H1 (cell line): Measurements from ENCODE around the gene TBC1D19. TPM values are rescaled to one million over a fixed set of nuclear protein-coding genes. Genes with fewer than 3 reads are reported as not detected.
"Not testable (repeated sequence)": the region's sequence is repeated elsewhere in the genome, so short reads cannot be mapped to it uniquely, and the experiment has no call there.

ENCODE experiments used
- CTCF ChIA-PET: fragments of 300-600 bp; sonication (Branson Sonifier 250); formaldehyde crosslinking; loops from one replicate; lab custom pipeline; 2021; ENCODE audit not compliant: partially characterized antibody; lab: Charles Lee
- POLR2A ChIA-PET: fragments of 300-600 bp; sonication (Branson Sonifier 250); formaldehyde crosslinking; loops from one replicate; lab custom pipeline; 2021; ENCODE audit warnings: inconsistent platforms; ENCODE audit not compliant: partially characterized antibody; lab: Charles Lee
- DNase-seq, 2 experiments: peaks; one replicate each; pipeline versions ENCODE4 v3.0.0 to v3.0.0-alpha.2; 2010 to 2022; ENCODE audit warnings: low spot score in 2 of 2, low read depth in 1 of 2, mixed read lengths in 1 of 2
- FAIRE-seq: peaks from 2 replicates; lab custom pipeline; 2011; peaks lifted over from hg19 to GRCh38; lab: Jason Lieb, UNC
- H2AFZ ChIP-seq: 2 replicates; pipeline ENCODE4 v1.8.1; 2012; ENCODE audit warnings: low read length, inconsistent platforms
- H2AK5ac ChIP-seq: 2 replicates; pipeline ENCODE4 v1.6.1; 2013; ENCODE audit warnings: low read depth, low read length
- H2BK120ac ChIP-seq: replicated peaks from 2 replicates; pipeline ENCODE3; 2013; ENCODE audit warnings: low read depth, low read length, inconsistent platforms
- H2BK12ac ChIP-seq: 2 replicates; pipeline ENCODE4 v1.6.1; 2013; ENCODE audit warnings: low read depth, low read length
- H2BK15ac ChIP-seq: 2 replicates; pipeline ENCODE4 v1.6.1; 2013; ENCODE audit warnings: low read length
- H2BK20ac ChIP-seq: 2 replicates; pipeline ENCODE4 v1.6.1; 2013; ENCODE audit warnings: low read length
- H2BK5ac ChIP-seq: 2 replicates; pipeline ENCODE4 v1.6.1; 2013; ENCODE audit warnings: low read depth, low read length
- H3K14ac ChIP-seq: 2 replicates; pipeline ENCODE4 v1.6.1; 2013; ENCODE audit warnings: inconsistent platforms; ENCODE audit not compliant: insufficient read length
- H3K18ac ChIP-seq: 2 replicates; pipeline ENCODE4 v1.6.1; 2013; ENCODE audit warnings: low read length; ENCODE audit errors: extremely low read depth
- H3K23ac ChIP-seq: 2 replicates; pipeline ENCODE4 v1.6.1; 2013; ENCODE audit warnings: inconsistent platforms; ENCODE audit not compliant: insufficient read length
- H3K23me2 ChIP-seq: 2 replicates; pipeline ENCODE4 v1.6.1; 2013; ENCODE audit warnings: low read depth, low read length
- H3K27ac ChIP-seq: 2 replicates; pipeline ENCODE4 v1.6.1; 2011; ENCODE audit warnings: low read depth, low read length, inconsistent platforms
- H3K27me3 ChIP-seq, 4 experiments: replicated peaks in 1 of 4; 1 replicate in 1 of 4; 2 replicates in 3 of 4; pipeline versions ENCODE4 v1.6.1 to v1.8.1; 2011 to 2013; ENCODE audit warnings: low read length in 3 of 4, mild to moderate bottlenecking in 3 of 4, inconsistent platforms in 2 of 4, mixed read lengths in 2 of 4, moderate library complexity in 1 of 4; ENCODE audit not compliant: control insufficient read depth in 3 of 4, insufficient read depth in 3 of 4; ENCODE audit errors: extremely low read depth in 1 of 4
- H3K36me3 ChIP-seq, 4 experiments: 2 replicates each; pipeline versions ENCODE4 v1.6.1 to v1.8.1; 2011 to 2013; ENCODE audit warnings: mild to moderate bottlenecking in 4 of 4, low read length in 3 of 4, moderate library complexity in 2 of 4, control low read depth in 1 of 4, inconsistent platforms in 1 of 4; ENCODE audit not compliant: insufficient read depth in 4 of 4, control insufficient read depth in 2 of 4
- H3K4ac ChIP-seq: replicated peaks from 2 replicates; pipeline ENCODE3; 2013; ENCODE audit warnings: low read length, low read depth, mixed read lengths, inconsistent platforms; ENCODE audit not compliant: insufficient read length
- H3K4me1 ChIP-seq, 4 experiments: replicated peaks in 1 of 4; 1 replicate in 1 of 4; 2 replicates in 3 of 4; pipeline versions ENCODE4 v1.6.1 to v1.8.1; 2011 to 2013; ENCODE audit warnings: low read length in 3 of 4, inconsistent platforms in 2 of 4, mixed read lengths in 1 of 4; ENCODE audit not compliant: insufficient read depth in 4 of 4, control insufficient read depth in 3 of 4
- H3K4me2 ChIP-seq, 2 experiments: 2 replicates each; pipeline versions ENCODE4 v1.6.1 to v1.8.1; 2011 to 2013; ENCODE audit warnings: low read depth in 2 of 2, low read length in 2 of 2, control low read depth in 1 of 2, inconsistent platforms in 1 of 2, mild to moderate bottlenecking in 1 of 2; ENCODE audit not compliant: insufficient read depth in 1 of 2
- H3K4me3 ChIP-seq, 4 experiments: fragments of 200-600, 300-600 bp in 1 of 4; sonication (generic), shearing (Covaris generic), sonication (Bioruptor Twin) in 1 of 4; 2 replicates each; pipeline versions ENCODE4 v1.5.1 to v1.8.1; 2011 to 2016; ENCODE audit warnings: low read length in 4 of 4, low read depth in 3 of 4, control low read depth in 2 of 4, inconsistent platforms in 2 of 4, mild to moderate bottlenecking in 2 of 4, mixed read lengths in 1 of 4, moderate library complexity in 1 of 4; ENCODE audit not compliant: insufficient read depth in 2 of 4; ENCODE audit errors: extremely low read depth in 1 of 4
- H3K56ac ChIP-seq: replicated peaks from 2 replicates; pipeline ENCODE3; 2013; ENCODE audit warnings: low read depth, mild to moderate bottlenecking, mixed read lengths, low read length, inconsistent platforms; ENCODE audit not compliant: insufficient read length
- H3K79me1 ChIP-seq: 2 replicates; pipeline ENCODE4 v1.6.1; 2013; ENCODE audit warnings: low read depth, low read length, control low read depth
- H3K79me2 ChIP-seq, 2 experiments: 2 replicates each; pipeline versions ENCODE4 v1.6.1 to v1.8.1; 2012 to 2013; ENCODE audit warnings: low read length in 2 of 2, mild to moderate bottlenecking in 2 of 2, inconsistent platforms in 1 of 2; ENCODE audit not compliant: insufficient read depth in 2 of 2, control insufficient read depth in 1 of 2
- H3K9ac ChIP-seq, 4 experiments: replicated peaks in 1 of 4; 1 replicate in 1 of 4; 2 replicates in 3 of 4; pipeline versions ENCODE4 v1.6.1 to v1.8.1; 2011 to 2013; ENCODE audit warnings: low read depth in 3 of 4, low read length in 3 of 4, control low read depth in 2 of 4, mild to moderate bottlenecking in 2 of 4, moderate library complexity in 2 of 4, inconsistent platforms in 1 of 4; ENCODE audit errors: extremely low read depth in 1 of 4
- H3K9me3 ChIP-seq, 2 experiments: 2 replicates each; pipeline versions ENCODE4 v1.6.1 to v1.8.1; 2012 to 2013; ENCODE audit warnings: mild to moderate bottlenecking in 2 of 2, moderate library complexity in 2 of 2, control low read depth in 1 of 2, inconsistent platforms in 1 of 2, low read depth in 1 of 2, low read length in 1 of 2, mixed read lengths in 1 of 2; ENCODE audit not compliant: insufficient read depth in 2 of 2
- H4K20me1 ChIP-seq, 2 experiments: replicated peaks in 1 of 2; 2 replicates each; pipeline versions ENCODE3 to v1.8.1; 2011 to 2013; ENCODE audit warnings: inconsistent platforms in 2 of 2, low read length in 2 of 2, mild to moderate bottlenecking in 1 of 2; ENCODE audit not compliant: insufficient read depth in 2 of 2, control insufficient read depth in 1 of 2
- H4K5ac ChIP-seq: 2 replicates; pipeline ENCODE4 v1.6.1; 2013; ENCODE audit warnings: low read length, low read depth, mixed read lengths, inconsistent platforms; ENCODE audit not compliant: insufficient read length
- H4K8ac ChIP-seq: 2 replicates; pipeline ENCODE4 v1.8.0; 2013; ENCODE audit warnings: mild to moderate bottlenecking, moderate library complexity, low read length, inconsistent platforms; ENCODE audit not compliant: insufficient read depth; ENCODE audit errors: extremely low read depth
- H4K91ac ChIP-seq: replicated peaks from 2 replicates; pipeline ENCODE3; 2013; ENCODE audit warnings: low read length, mixed read lengths, inconsistent platforms; ENCODE audit not compliant: insufficient read length
- WGBS, 2 experiments: shearing (Covaris generic) in 1 of 2; methylation state at CpG; one replicate each; pipeline versions ENCODE4 v1.1.6 to v1.1.7; 2013 to 2015; ENCODE audit warnings: low lambda C conversion rate in 2 of 2, mixed read lengths in 2 of 2, inconsistent platforms in 1 of 2, low coverage in 1 of 2, missing lambda C conversion rate in 1 of 2; ENCODE audit not compliant: insufficient replicate concordance in 2 of 2, insufficient coverage in 1 of 2, insufficient read length in 1 of 2; ENCODE audit errors: extremely low coverage in 1 of 2, missing lambda C conversion rate in 1 of 2; 5-methylcytosine and 5-hydroxymethylcytosine counted together
- polyA plus RNA-seq, 7 experiments: library from polyadenylated mRNA; depleted of rRNA in 3 of 7; stranded (reverse) in 5 of 7; unstranded in 2 of 7; fragments of >200 nt in 5 of 7; fragments of 200-250 nt in 2 of 7; gene quantifications; 1 replicate in 5 of 7; 2 replicates in 1 of 7; 4 replicates in 1 of 7; pipeline versions ENCODE4 v1.2.1 to v1.2.3, GENCODE V29; 2011 to 2013; ENCODE audit warnings: missing spikeins in 2 of 7, mixed read lengths in 2 of 7
- total RNA-seq: library from RNA; stranded (reverse); fragmentation: NEBNext Ultra II Directional; extraction: Animal tissue kit (Norgen Biotek cat#: 25700); gene quantifications from 2 replicates; pipeline ENCODE4 v1.2.1, GENCODE V29; 2021

Gene TBC1D19
- total and polyA plus RNA-seq, 2 of the 8 experiments (the other 6 are each of a cell fraction or from before 2014, with no cell fraction given), result 1.9 to 3.5 TPM

- not testable (repeated sequence) for H2AK5ac ChIP-seq, H3K36me3 ChIP-seq, H3K4me1 ChIP-seq, H2BK15ac ChIP-seq, H3K79me2 ChIP-seq, H2BK120ac ChIP-seq, H2AFZ ChIP-seq, H2BK5ac ChIP-seq, H4K5ac ChIP-seq, H4K8ac ChIP-seq, H3K18ac ChIP-seq, H3K56ac ChIP-seq, H2BK12ac ChIP-seq, H3K27ac ChIP-seq, H3K4me2 ChIP-seq, H3K4ac ChIP-seq, FAIRE-seq, H3K27me3 ChIP-seq, H3K23ac ChIP-seq, H4K20me1 ChIP-seq, H3K79me1 ChIP-seq, H3K23me2 ChIP-seq, H3K9ac ChIP-seq, H2BK20ac ChIP-seq, H3K4me3 ChIP-seq, H3K14ac ChIP-seq, DNase-seq, H4K91ac ChIP-seq
- ChIA-PET POLR2A (interaction anchor here (1.3 kb wide), 1 partner anchor 46 kb away, joined by 3 read pairs; no protein-coding TSS in a partner anchor), CTCF (interaction anchor here (1.8 kb wide), 1 partner anchor 307 kb away, joined by 3 read pairs; no protein-coding TSS in a partner anchor)
- whole genome bisulfite sequencing, 2 experiments, result 92% methylated on average over 12 of the region's 13 CpGs; no CpG with 5 or more reads in 1 of the 2 experiments
- H3K9me3 ChIP-seq, result peaks cover 12 to 13% of the 10 kb centered on the region in 2 experiments; a peak in 3 of 4 replicates
These were observed 110.2 kb downstream of the TBC1D19 start for GRCh38 chr4:26694131-26694530.
